ENCODE data around the gene FAM135A.

FAM135A gene

DNA sequence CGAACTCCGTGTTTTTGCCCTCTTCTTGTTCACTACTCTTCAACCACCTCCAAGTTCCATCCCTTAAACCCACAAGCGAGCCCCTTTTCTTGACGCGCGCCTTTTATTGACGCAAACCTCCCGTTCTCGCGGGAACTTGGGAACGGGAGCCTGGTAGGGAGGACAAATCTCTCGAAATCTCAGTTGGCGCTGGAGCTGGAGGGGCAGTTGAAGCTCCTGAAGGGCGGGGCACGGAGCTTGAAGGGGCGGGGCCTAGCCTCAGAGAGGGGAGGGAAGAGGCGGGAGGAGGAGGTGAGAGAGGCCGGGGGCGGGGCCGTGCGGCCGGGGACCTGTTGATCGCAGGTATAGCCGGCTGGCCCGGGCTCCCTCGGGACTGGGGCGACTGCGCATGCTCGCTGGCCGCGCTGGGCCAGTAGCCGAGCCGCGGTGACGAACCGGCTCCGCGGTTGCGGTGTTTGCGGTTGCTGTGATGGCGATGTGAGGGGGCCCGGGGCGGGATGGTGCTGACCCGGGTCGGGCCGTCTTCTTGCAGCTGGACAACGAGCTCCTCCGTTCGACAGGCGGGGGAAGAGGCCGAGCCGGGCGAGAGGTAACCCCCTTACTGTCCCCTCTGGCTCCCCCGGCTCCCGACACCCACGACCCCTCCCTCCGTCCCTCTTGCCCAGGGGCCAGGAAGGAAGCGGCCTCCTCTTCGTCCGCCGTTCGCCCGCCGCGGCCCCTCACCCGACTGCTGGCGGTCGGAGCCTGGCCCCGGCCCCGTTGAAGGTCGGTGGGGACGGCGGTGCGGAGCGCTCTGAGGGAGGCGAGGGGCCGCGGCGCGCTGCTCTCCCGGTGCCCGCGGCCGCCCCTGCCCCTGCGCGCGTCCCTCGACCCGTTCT lies at the start of gene FAM135A:
FAM135A (plus strand) TSS at position 395 of the 878 bp plus-strand sequence. CDS start 14,835 bp downstream, outside the sequence.
- DNase-seq = peak; percentile 86 to 99 (median 96)
- intact Hi-C loops (cut with DNase I) = loop anchor here (5.0 kb wide), 1 partner anchor 154 kb away; the partner anchor contains the start of gene SDHAF4

DNA sequence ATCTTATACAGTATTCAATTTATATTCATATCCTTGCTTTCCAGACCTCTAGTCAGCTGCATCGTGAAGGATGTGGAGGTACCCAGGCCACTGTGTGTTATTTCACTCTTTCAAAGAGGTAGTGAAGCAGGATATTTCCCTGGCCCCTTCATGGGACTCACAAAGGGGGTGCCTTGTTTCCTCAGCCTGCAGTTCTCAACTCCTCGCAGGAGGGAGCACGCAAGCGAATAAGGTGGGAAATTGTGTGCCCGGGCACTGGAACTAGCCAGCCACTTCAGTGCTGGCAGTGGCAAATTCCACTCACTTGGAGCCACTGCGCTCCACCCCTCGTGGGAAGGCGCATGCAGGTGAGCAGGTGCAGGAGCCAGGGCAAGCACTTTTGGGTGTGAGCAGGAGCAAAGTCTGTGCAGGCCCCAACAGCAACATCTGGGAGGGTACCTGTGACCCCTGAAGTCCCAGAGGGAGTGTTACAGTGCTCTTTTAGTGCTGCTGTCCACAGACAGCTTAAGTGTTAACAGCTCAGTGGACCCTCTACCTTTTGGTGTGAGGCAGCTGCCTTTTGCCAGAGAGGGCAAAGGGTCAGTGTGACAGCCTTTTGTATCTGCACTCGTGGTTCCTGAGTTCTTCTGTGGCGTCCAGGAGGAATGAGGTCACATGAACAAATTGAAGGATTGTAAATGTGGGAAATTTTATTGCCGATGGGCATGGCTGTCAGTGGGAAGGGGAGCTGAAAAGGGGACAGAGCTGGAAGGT lies 49.4 kb upstream of the FAM135A start:
- no peak for DNase-seq
- intact Hi-C loops (cut with DNase I) = no loop called here

DNA sequence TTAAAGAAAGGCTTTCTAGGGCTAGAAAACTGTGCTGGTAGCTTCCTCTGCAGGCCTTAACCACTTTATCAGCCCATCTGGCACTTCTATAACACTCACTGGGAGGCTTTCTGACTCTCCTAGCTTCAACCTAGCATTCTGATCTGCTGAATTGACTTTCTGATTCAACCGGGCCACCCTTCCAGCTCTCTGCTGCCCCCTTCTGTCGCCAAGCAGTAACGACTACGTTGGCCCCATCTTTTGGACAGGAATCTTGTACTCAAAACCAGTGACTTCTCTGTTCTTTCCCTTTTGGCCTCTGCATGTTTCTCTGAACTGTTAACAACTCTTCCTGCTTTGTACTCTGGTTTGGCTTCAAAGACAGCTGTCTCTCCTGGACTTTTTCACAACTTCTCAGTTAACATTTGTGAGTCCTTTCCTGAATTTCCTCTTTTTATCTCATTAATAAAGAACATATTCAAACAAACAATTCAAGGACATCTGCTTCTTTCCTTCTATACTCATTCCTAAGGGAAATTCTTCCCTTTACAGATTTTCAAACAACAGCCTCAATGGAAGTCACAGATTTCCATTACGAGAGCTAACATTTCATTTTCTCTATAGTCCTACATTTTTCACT lies 43.9 kb upstream of the FAM135A start:
- intact Hi-C loops (cut with DNase I) = loop anchor here (5.0 kb wide), 2 partner anchors 57 to 147 kb away; no protein-coding TSS in a partner anchor
- peak; percentile 10 to 91 (median 76) for DNase-seq

DNA sequence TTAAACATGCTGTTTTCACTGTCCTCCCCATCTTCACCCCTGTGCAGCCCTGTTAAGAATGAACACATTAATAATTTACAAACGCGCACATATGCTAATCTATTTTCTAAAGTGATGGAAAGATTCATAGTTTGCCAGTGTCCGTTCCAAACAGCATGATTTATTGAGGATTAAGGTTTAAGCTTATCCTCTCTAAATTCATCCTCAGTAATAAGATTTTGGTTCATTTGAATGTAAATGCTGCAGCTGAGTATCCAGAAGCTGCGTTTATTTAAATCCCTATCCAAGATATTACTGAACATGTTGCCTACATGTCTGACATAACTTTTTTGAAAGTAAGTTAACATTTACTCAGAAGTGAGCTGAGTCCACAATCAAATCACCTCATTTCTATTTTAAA lies 42.8 kb upstream of the FAM135A start:
- intact Hi-C loops (cut with DNase I) = no loop called here
- DNase-seq = no peak

DNA sequence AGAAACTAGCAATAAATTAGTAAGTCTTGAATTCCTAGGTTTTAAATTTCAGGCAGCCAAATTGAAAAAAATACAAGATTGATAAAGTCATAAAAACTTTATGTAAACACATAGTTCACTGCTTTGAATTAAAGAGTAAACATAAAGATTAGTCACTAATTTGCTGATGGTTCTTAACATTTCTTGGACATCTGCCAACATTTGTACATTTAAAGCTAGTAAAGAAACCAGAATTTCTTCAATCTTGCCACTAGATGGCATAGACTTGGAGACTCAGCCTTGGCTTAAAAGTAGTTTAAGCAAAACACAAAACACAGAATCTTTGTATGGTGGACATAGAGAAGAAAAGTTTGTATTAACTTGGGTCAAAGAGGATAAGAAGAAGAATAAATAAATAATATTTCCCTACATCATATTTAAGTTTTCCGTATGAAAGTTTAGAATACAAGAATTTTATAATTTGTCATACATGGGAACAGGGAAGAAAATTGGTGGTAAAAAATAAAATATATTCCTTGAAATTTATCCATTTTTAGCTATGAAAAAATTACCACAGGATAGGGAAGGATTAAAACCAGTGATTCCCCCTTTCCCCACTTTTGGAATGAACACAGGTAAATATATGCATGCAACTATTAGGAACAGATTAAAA lies 41.7 kb upstream of the FAM135A start:
- intact Hi-C loops (cut with DNase I) = no loop called here
- no peak for DNase-seq

DNA sequence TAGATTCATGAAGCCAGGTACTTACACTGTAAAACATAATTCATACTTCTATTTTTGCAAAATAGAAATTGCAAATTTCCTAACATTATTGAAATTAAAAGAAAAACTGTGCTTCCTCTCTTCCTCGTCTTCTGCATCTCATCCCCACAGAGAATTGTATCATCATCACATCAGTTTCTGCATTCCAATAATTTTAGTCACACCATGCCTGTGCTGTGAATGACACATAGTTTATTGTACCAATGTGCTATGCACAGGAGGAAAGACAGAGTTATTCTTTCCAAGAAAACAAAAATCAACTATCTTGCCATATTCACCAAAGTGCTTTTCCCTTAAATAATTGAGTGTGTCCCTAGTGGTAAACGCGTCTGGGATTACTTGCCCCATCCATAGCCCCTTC lies 38.1 kb upstream of the FAM135A start:
- DNase-seq = no peak
- intact Hi-C loops (cut with DNase I) = no loop called here

DNA sequence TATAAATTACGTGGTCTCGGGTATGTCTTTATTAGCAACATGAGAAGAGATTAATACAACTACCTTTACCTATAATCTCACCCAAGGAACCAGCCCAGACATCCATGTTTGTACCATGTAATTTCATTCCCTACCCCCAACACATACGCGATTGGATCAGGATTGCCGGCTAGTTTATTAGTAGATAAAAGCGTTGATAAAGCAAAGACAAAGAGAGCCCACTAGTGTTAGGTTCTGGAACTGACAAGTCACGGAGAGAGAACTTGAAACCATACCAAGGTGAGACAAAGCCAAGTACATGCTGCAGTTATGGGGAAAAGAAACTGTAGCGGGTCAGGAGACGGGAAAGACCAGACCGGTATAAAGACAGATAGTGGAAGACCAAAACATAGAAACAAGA lies 37.4 kb upstream of the FAM135A start:
- intact Hi-C loops (cut with DNase I) = no loop called here
- no peak for DNase-seq

DNA sequence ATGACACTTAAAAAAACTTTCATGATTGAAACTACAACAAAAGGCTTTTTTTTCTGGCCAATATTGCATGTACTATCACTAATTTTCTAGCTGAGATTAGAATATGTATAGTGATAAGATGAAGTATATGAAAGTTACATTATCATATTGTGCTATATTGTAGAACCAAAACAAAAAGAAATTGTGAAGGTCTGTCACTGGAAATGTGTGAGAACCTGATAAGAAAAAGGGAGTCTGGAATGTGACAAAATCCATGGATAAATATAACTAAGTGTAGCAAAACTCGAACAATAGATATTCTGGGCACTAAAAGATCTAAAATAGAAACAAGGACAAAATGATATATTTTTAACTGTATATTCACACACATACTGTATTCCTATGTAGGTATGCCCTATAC lies 36.7 kb upstream of the FAM135A start:
- no peak for DNase-seq
- intact Hi-C loops (cut with DNase I) = no loop called here

DNA sequence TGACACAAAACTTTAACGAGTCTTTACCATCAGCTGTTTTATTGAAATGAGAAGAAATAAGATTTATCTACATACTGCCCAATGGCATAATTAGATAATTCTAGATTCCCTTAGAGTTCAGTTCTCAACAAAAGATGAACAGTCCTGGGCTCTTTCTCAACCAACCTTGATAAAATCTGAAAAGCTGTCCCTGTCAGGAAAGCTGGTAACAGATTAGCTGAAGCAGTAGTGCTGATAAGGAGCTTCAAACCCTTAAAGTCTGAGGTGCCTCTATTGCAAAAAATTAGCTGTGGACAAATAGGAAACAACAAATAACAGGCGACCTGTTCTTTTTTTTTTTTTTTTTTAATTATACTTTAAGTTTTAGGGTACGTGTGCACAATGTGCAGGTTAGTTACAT lies 35.9 kb upstream of the FAM135A start:
- intact Hi-C loops (cut with DNase I) = no loop called here
- no peak for DNase-seq

DNA sequence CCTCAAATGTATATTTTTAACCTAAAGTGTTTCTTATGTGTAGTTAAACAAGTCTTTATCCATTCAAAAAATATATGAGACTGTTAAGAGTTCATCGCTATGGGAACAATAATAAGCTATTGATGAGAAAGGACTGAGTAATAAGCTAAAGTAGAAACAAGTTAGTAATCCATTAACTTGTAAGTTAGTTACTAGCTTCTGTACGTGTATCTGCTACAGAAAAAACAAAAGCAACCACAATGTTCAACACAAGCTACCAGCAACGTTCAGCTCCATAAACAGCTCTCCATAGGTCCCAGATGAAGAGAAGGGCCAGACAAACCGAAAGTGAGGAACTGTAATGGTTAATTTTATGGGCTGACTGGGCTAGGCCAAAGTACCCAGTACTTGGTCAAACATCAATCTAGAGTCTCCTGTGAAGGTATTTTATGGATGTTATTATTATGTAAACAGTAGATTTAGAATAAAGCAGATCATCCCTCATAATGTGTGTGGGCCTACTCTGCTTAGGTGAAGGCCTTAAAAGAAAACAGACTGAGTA lies 33.8 kb upstream of the FAM135A start:
- no peak for DNase-seq
- intact Hi-C loops (cut with DNase I) = no loop called here

DNA sequence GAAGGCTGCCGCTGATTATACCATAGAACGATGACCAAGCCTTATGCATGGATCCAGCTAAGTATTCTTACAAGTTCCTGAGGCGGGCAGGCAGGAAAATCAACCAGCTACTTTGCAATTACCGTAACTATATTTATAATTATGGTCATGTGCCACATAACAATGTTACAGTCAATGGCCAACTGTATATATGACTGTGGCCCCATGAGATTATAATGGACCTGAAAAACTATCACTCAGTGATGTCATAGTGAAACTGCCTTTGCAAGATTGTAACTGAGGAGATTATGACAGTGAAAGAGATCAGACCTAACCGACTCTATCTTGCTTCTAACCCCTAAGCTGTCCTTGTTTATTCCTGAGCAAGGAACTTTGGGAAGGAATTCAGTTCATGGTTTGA lies 33.1 kb upstream of the FAM135A start:
- DNase-seq = no peak
- intact Hi-C loops (cut with DNase I) = no loop called here

DNA sequence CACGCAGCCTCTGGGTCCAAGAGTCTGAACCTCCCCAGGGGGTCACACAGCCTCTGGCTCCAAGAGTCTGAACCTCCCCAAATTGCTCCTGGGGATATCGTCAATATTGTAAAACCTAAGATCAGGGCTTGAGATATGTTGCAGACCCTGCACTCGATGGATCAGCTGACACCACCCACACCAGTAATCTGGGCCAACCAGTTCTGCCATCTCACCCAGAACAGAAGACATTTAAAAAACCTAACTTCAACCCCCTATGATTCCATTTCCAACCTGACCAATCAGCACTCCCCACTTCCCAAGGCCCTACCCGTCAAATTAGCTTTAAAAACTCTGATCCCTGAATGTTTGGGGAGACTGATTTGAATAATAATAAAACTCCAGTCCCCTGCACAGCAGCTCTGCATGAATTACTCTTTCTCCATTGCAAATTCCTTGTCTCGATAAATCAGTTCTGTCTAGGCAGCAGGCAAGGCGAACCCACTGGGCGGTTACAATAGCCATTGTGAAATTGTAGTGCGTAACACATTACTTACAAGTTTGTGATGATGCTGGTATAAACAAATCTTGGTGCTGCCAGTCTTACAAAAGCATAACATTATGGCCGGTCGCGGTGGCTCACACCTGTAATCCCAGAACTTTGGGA lies 32.4 kb upstream of the FAM135A start:
- DNase-seq = no peak
- intact Hi-C loops (cut with DNase I) = no loop called here

DNA sequence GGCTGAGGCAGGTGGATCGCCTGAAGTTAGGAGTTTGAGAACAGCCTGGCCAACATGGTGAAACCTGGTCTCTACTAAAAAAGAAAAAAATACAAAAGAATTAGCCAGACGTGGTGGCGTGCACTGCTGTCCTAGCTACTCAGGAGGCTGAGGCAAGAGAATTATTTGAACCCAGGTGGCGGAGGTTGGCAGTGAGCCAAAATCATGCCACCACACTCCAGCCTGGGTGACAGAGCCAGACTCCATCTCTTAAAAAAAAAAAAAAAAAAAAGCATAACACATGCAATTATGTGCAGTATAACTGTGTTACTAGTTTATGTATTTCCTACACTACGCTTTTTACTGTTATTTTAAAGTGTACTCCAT lies 31.9 kb upstream of the FAM135A start:
- intact Hi-C loops (cut with DNase I) = no loop called here
- DNase-seq = no peak

DNA sequence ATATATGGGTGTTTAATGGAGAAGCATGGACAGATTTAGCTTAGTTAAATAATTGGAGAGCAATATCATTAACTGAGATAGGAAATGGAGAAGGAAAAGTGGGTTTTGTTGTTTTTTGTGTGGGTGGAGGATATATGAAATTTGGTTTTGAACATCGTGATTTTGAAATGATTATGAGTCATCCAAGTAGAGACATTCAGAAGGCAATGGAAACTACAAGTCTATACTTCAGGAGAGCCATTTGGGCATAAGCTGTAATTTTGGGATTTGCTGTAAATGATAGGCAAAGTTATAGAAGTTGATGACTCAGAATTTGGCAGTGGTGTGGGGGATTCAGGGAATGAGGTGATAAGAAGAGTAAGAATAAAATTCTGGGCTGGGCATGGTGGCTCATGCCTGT lies 27.4 kb upstream of the FAM135A start:
- intact Hi-C loops (cut with DNase I) = no loop called here
- no peak for DNase-seq

DNA sequence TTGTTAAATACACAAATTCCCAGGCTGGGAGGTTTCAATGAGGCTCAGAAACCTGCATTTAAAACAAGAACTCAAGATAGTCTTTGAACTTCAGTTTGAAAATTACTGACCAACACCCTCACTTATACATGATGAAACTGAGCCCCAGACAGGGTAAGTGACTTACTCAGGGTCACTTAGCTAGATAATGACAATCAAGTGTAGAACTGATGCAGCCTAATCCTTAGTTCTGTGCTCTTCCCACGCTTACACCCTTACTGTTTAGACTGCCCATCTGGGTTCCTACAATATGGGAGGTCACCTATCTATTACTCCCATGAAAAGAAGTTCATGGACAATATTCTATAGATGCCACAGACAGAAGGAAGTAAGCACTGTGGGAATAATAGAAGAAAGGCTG lies 24.5 kb upstream of the FAM135A start:
- intact Hi-C loops (cut with DNase I) = no loop called here
- no peak for DNase-seq

DNA sequence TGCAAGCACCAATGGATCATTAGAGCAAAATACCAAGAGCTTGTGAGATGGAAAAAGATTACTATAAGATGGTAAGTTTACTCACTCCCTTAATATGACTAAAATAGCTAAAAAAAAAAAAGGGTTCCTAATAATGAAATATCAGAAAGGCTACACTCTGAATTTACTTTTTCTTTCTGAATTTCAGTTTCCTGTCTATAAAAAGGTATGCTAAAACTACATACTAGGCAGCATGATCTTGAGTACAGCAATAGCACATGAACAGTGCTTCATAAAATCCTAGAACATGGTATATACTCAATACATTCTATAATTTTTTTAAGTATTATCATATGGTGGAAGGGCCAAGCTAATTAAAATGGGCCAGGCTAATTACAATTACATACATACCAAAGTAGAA lies 24.0 kb upstream of the FAM135A start:
- intact Hi-C loops (cut with DNase I) = no loop called here
- no peak for DNase-seq

DNA sequence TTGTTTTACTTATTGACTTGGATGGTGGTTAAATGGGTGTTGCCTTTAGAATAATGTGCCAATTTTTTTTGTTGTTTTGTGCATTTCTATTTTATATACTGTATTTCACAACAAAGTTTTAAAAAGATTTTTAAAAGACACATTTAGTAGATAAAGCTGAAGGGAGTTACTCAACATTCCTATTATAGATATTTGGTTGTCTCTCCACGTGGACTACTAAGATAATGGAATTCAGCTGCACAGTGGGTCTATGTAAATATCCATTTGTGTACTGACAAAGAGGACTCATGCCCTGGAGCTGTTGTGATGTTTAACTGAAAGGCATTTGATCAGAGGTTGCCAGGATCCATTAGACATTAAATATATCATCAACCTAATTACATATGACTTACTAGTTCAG lies 23.2 kb upstream of the FAM135A start:
- intact Hi-C loops (cut with DNase I) = no loop called here
- DNase-seq = no peak

DNA sequence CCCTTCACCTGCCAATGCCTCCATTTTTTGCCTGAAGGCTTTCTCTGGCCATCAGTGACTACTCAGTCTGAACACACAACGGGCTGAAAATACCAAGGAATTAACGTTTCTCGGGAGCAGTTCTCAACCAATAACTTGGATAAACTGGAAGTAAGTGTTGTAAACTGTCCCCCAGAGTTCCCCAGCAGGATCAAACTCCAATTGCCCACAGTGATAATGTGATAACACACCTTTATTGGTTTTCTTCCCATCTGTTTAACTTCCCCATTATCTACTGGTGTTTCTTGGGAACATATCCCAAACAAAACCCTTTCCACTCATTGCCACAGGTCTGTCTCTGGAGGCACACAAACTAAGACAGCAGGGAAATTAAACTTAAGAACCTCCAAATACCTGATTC lies 21.8 kb upstream of the FAM135A start:
- no peak for DNase-seq
- intact Hi-C loops (cut with DNase I) = no loop called here

Data from head of caudate nucleus (tissue), 42 donors.